HCT116 (cell line): Measurements from ENCODE around the gene GRM5. TPM values are rescaled to one million over a fixed set of nuclear protein-coding genes. Genes with fewer than 3 reads are reported as not detected.

ENCODE experiments used
- ATAC-seq: fragments of 200-7000 bp; cut with Tn5 transposase; 2 replicates; pipeline ENCODE4 v1.9.1; 2020; ENCODE audit warnings: mild to moderate bottlenecking, moderate library complexity
- BruUV-seq: library from RNA; stranded (reverse); fragments of 400-500 nt; replicated peaks from 2 replicates; lab custom pipeline; 2021; lab: Mats Ljungman, UMichigan
- CTCF ChIA-PET: fragments of 300-600 bp; sonication (Branson Sonifier 250); formaldehyde crosslinking; loops from one replicate; lab custom pipeline; 2021; ENCODE audit warnings: antibody characterized with exemption; lab: Charles Lee
- POLR2A ChIA-PET: fragments of 300-600, 350-600 bp; sonication (Branson Sonifier 250); formaldehyde crosslinking; loops from one replicate; lab custom pipeline; 2021; ENCODE audit warnings: antibody characterized with exemption; lab: Charles Lee
- RAD21 ChIA-PET, 2 experiments: fragments of 300-600 bp; sonication (Branson Sonifier 250); formaldehyde crosslinking; loops; one replicate each; lab custom pipeline; 2023; ENCODE audit warnings: low total read pairs in 2 of 2; ENCODE audit not compliant: uncharacterized antibody in 2 of 2, unreplicated experiment in 2 of 2, low non-redundant PET in 1 of 2; lab: Charles Lee
- DNase-seq: peaks from one replicate; pipeline ENCODE4 v3.0.0-alpha.2; 2010; ENCODE audit warnings: low read depth, low spot score
- H2AFZ ChIP-seq: fragments of 200-600 bp; shearing (Covaris generic), sonication (generic); 2 replicates; pipeline ENCODE4 v1.6.1; 2017; ENCODE audit warnings: low read depth, mixed run types, mixed read lengths, antibody characterized with exemption, low read length; ENCODE audit not compliant: poor library complexity, severe bottlenecking
- H3K27ac ChIP-seq: 2 replicates; pipeline ENCODE4 v1.5.1; 2012; ENCODE audit warnings: low read depth, low read length
- H3K27me3 ChIP-seq: fragments of 200-600 bp; sonication (generic); 2 replicates; pipeline ENCODE4 v1.6.1; 2016; ENCODE audit warnings: mixed run types, low read length, mixed read lengths; ENCODE audit not compliant: insufficient read depth
- H3K36me3 ChIP-seq, 2 experiments: fragments of 200-500 bp in 1 of 2; fragments of 200-600 bp in 1 of 2; sonication (Bioruptor generic) in 1 of 2; sonication (generic) in 1 of 2; 2 replicates each; pipeline versions ENCODE4 v1.5.1 to v1.6.1; 2014 to 2016; ENCODE audit warnings: low read length in 2 of 2, inconsistent platforms in 1 of 2, mixed read lengths in 1 of 2, mixed run types in 1 of 2; ENCODE audit not compliant: insufficient read depth in 2 of 2, control insufficient read depth in 1 of 2
- H3K4me1 ChIP-seq, 2 experiments: fragments of 200-600 bp in 1 of 2; sonication (generic) in 1 of 2; 2 replicates each; pipeline versions ENCODE4 v1.5.1 to v1.6.1; 2012 to 2017; ENCODE audit warnings: low read length in 2 of 2, inconsistent platforms in 1 of 2, mild to moderate bottlenecking in 1 of 2, mixed read lengths in 1 of 2, mixed run types in 1 of 2, moderate library complexity in 1 of 2; ENCODE audit not compliant: insufficient read depth in 2 of 2, control insufficient read depth in 1 of 2
- H3K4me2 ChIP-seq: fragments of 200-600 bp; sonication (generic); 2 replicates; pipeline ENCODE4 v1.6.1; 2017; ENCODE audit warnings: mixed run types, low read length, mixed read lengths
- H3K4me3 ChIP-seq, 2 experiments: fragments of 200-600 bp in 1 of 2; sonication (generic) in 1 of 2; replicated peaks in 1 of 2; 2 replicates each; pipeline ENCODE4 v1.5.1; 2011 to 2016; ENCODE audit warnings: low read length in 2 of 2, control low read depth in 1 of 2, low read depth in 1 of 2, mild to moderate bottlenecking in 1 of 2, mixed read lengths in 1 of 2, mixed run types in 1 of 2
- H3K79me2 ChIP-seq: fragments of 200-600 bp; sonication (generic); 2 replicates; pipeline ENCODE4 v1.6.1; 2017; ENCODE audit warnings: mild to moderate bottlenecking, mixed run types, low read length, moderate library complexity, mixed read lengths; ENCODE audit not compliant: insufficient read depth
- H3K9ac ChIP-seq: fragments of 200-600 bp; sonication (generic); 2 replicates; pipeline ENCODE4 v1.6.1; 2016; ENCODE audit warnings: low read length, mixed read lengths
- H3K9me2 ChIP-seq: fragments of 200-600 bp; sonication (generic), shearing (Covaris generic); 2 replicates; pipeline ENCODE4 v1.6.1; 2017; ENCODE audit warnings: mixed run types, mild to moderate bottlenecking, moderate library complexity; ENCODE audit not compliant: insufficient read depth
- H3K9me3 ChIP-seq, 2 experiments: fragments of 200-500 bp in 1 of 2; fragments of 200-600 bp in 1 of 2; sonication (Bioruptor generic) in 1 of 2; sonication (generic) in 1 of 2; 2 replicates each; pipeline ENCODE4 v1.6.1; 2014 to 2017; ENCODE audit warnings: low read length in 2 of 2, mixed read lengths in 2 of 2, inconsistent platforms in 1 of 2, low read depth in 1 of 2, mild to moderate bottlenecking in 1 of 2, mixed run types in 1 of 2, moderate library complexity in 1 of 2; ENCODE audit not compliant: control insufficient read depth in 1 of 2, insufficient read depth in 1 of 2
- H4K20me1 ChIP-seq: fragments of 200-600 bp; sonication (generic), shearing (Covaris generic); 2 replicates; pipeline ENCODE4 v1.6.1; 2017; ENCODE audit warnings: mixed run types, mild to moderate bottlenecking, moderate library complexity; ENCODE audit not compliant: insufficient read depth
- CBX3 ChIP-seq: IDR thresholded peaks from 2 replicates; pipeline ENCODE4 v1.6.1; 2012; ENCODE audit warnings: low read depth
- CEBPB ChIP-seq: IDR thresholded peaks from 2 replicates; pipeline ENCODE4 v1.6.1; 2012; ENCODE audit warnings: low read depth
- EGR1 ChIP-seq: IDR thresholded peaks from 2 replicates; pipeline ENCODE4 v1.6.1; 2012; ENCODE audit warnings: low read depth
- ELF1 ChIP-seq: IDR thresholded peaks from 2 replicates; pipeline ENCODE4 v1.6.1; 2012; ENCODE audit warnings: low read depth, borderline replicate concordance
- EZH2 ChIP-seq: fragments of 200-600 bp; sonication (generic); IDR thresholded peaks from 2 replicates; pipeline ENCODE4 v1.6.1; 2017; ENCODE audit warnings: antibody characterized with exemption, mixed run types
- EZH2phosphoT487 ChIP-seq: fragments of 200-600 bp; IDR thresholded peaks from 2 replicates; pipeline ENCODE4 v1.6.1; 2018; ENCODE audit warnings: antibody characterized with exemption, borderline replicate concordance
- FOSL1 ChIP-seq: IDR thresholded peaks from 2 replicates; pipeline ENCODE4 v1.6.1; 2012; ENCODE audit warnings: low read depth
- JUND ChIP-seq: IDR thresholded peaks from 2 replicates; pipeline ENCODE4 v1.6.1; 2012
- POLR2A ChIP-seq: IDR thresholded peaks from 2 replicates; pipeline ENCODE4 v1.7.0; 2011; ENCODE audit warnings: borderline replicate concordance; ENCODE audit not compliant: insufficient read depth, insufficient read length; ENCODE audit errors: extremely low read depth
- POLR2AphosphoS5 ChIP-seq: IDR thresholded peaks from 2 replicates; pipeline ENCODE4 v1.6.1; 2011; ENCODE audit warnings: mild to moderate bottlenecking, low read depth, low read length, moderate library complexity
- SIN3A ChIP-seq: IDR thresholded peaks from 2 replicates; pipeline ENCODE4 v1.6.1; 2012; ENCODE audit warnings: low read depth
- SP1 ChIP-seq: IDR thresholded peaks from 2 replicates; pipeline ENCODE4 v1.6.1; 2012; ENCODE audit warnings: low read depth
- SRF ChIP-seq: IDR thresholded peaks from 2 replicates; pipeline ENCODE4 v1.6.1; 2012; ENCODE audit warnings: low read depth
- TCF7L2 ChIP-seq: IDR thresholded peaks from 2 replicates; pipeline ENCODE4 v1.7.0; 2011; ENCODE audit warnings: borderline replicate concordance, inconsistent platforms; ENCODE audit not compliant: insufficient read depth, insufficient read length; ENCODE audit errors: extremely low read depth
- YY1 ChIP-seq: IDR thresholded peaks from 2 replicates; pipeline ENCODE4 v1.6.1; 2011; ENCODE audit warnings: low read length, low read depth, moderate library complexity, mild to moderate bottlenecking; ENCODE audit not compliant: insufficient replicate concordance; ENCODE audit errors: extremely low read depth
- ZBTB33 ChIP-seq: IDR thresholded peaks from 2 replicates; pipeline ENCODE4 v1.6.1; 2011; ENCODE audit warnings: mild to moderate bottlenecking, low read length, moderate library complexity; ENCODE audit not compliant: insufficient replicate concordance; ENCODE audit errors: extremely low read depth
- intact Hi-C: fragments of 100-400 bp; cut with micrococcal nuclease; formaldehyde crosslinking; loops from 2 replicates; pipeline ENCODE4 v1.10.0; 2022
- total RNA-seq: library from RNA; stranded (reverse); gene quantifications from one replicate; pipeline ENCODE4 v1.2.1, GENCODE V29; 2021; ENCODE audit not compliant: unreplicated experiment

GRM5 gene
- total RNA-seq, 1 experiment from 2014 or later: not detected

GRCh38 chr11:88579466-88579865 is 486.3 kb downstream of the GRM5 start:
- ChIA-PET RAD21 (no interaction called here), CTCF (no interaction called here), POLR2A (no interaction called here)
- H3K27ac ChIP-seq: no peak overlapping the region
- no peak overlapping the region for H2AFZ ChIP-seq
- H3K4me1 ChIP-seq: no peaks in the 10 kb centered on the region
- no peaks in the 10 kb centered on the region for H3K79me2 ChIP-seq
- H3K36me3 ChIP-seq: no peaks in the 10 kb centered on the region
- H3K4me2 ChIP-seq: no peak overlapping the region
- H3K9me2 ChIP-seq: no peaks in the 10 kb centered on the region
- intact Hi-C loops: no loop called here
- BruUV-seq: no TSS peak
- H4K20me1 ChIP-seq: no peaks in the 10 kb centered on the region
- no peaks in the 10 kb centered on the region for H3K9me3 ChIP-seq
- TF ChIP-seq EGR1: no peak
- TF ChIP-seq ELF1: no peak
- no peak for TF ChIP-seq SRF
- no peak for TF ChIP-seq EZH2phosphoT487
- no peak for TF ChIP-seq YY1
- no peak for TF ChIP-seq TCF7L2
- no peak for TF ChIP-seq JUND
- no peak for TF ChIP-seq SP1
- TF ChIP-seq CEBPB: no peak
- no peak for TF ChIP-seq POLR2AphosphoS5
- TF ChIP-seq EZH2: no peak
- no peak for TF ChIP-seq CBX3
- TF ChIP-seq FOSL1: no peak
- no peak for TF ChIP-seq POLR2A
- TF ChIP-seq SIN3A: no peak
- no peak for TF ChIP-seq ZBTB33
- H3K4me3 ChIP-seq: no peak overlapping the region
- ATAC-seq: no peak
- H3K9ac ChIP-seq: no peak overlapping the region
- no peak for DNase-seq
- no peaks in the 10 kb centered on the region for H3K27me3 ChIP-seq
